ENCODE measurements around the gene EXOC6B.
"Not testable (repeated sequence)": the region's sequence is repeated elsewhere in the genome, so short reads cannot be mapped to it uniquely, and the experiment has no call there.

Gene EXOC6B

GRCh38 chr2:72682061-72682460 is 143.8 kb downstream of the EXOC6B start:
- DNase-seq (ENCODE audit: low read depth in 3 of 3), result no peak

GRCh38 chr2:72681016-72681995 is 144.5 kb downstream of the EXOC6B start:
- DNase-seq (ENCODE audit: low read depth in 3 of 3), result no peak

GRCh38 chr2:72678024-72678423 is 147.8 kb downstream of the EXOC6B start:
- no peak for DNase-seq (ENCODE audit: low read depth in 3 of 3)

- DNase-seq (ENCODE audit: low read depth in 3 of 3), result no peak
These were observed 149.3 kb downstream of the EXOC6B start for GRCh38 chr2:72676341-72677025.

GRCh38 chr2:72674982-72675915 is 150.6 kb downstream of the EXOC6B start:
- no peak for DNase-seq (ENCODE audit: low read depth in 3 of 3)

GRCh38 chr2:72673279-72673678 is 152.6 kb downstream of the EXOC6B start:
- DNase-seq (ENCODE audit: low read depth in 3 of 3), result no peak

- no peak for DNase-seq (ENCODE audit: low read depth in 3 of 3)
These were observed 156.7 kb downstream of the EXOC6B start for GRCh38 chr2:72669121-72669520.

GRCh38 chr2:72668647-72669046 is 157.2 kb downstream of the EXOC6B start:
- DNase-seq (ENCODE audit: low read depth in 3 of 3), result no peak

- DNase-seq (ENCODE audit: low read depth in 3 of 3), result no peak
These were observed 160.4 kb downstream of the EXOC6B start for GRCh38 chr2:72665448-72665847.

GRCh38 chr2:72661985-72662384 is 163.8 kb downstream of the EXOC6B start:
- DNase-seq (ENCODE audit: low read depth in 3 of 3), result no peak

GRCh38 chr2:72649810-72650209 is 176.0 kb downstream of the EXOC6B start:
- DNase-seq (ENCODE audit: low read depth in 3 of 3), result no peak

- DNase-seq (ENCODE audit: low read depth in 3 of 3), result not testable (repeated sequence)
These were observed 184.6 kb downstream of the EXOC6B start for GRCh38 chr2:72641221-72641620.

- DNase-seq (ENCODE audit: low read depth in 3 of 3), result no peak
These were observed 187.1 kb downstream of the EXOC6B start for GRCh38 chr2:72638600-72639211.

GRCh38 chr2:72636210-72636609 is 189.6 kb downstream of the EXOC6B start:
- no peak for DNase-seq (ENCODE audit: low read depth in 3 of 3)

- no peak for DNase-seq (ENCODE audit: low read depth in 3 of 3)
These were observed 195.1 kb downstream of the EXOC6B start for GRCh38 chr2:72630767-72631166.

GRCh38 chr2:72629062-72629461 is 196.8 kb downstream of the EXOC6B start:
- DNase-seq (ENCODE audit: low read depth in 3 of 3), result no peak

GRCh38 chr2:72627083-72627482 is 198.8 kb downstream of the EXOC6B start:
- DNase-seq (ENCODE audit: low read depth in 3 of 3), result no peak

GRCh38 chr2:72625366-72625765 is 200.5 kb downstream of the EXOC6B start:
- DNase-seq (ENCODE audit: low read depth in 3 of 3), result no peak

- no peak for DNase-seq (ENCODE audit: low read depth in 3 of 3)
These were observed 202.4 kb downstream of the EXOC6B start for GRCh38 chr2:72623481-72623880.

GRCh38 chr2:72619626-72620025 is 206.2 kb downstream of the EXOC6B start:
- no peak for DNase-seq (ENCODE audit: low read depth in 3 of 3)

- DNase-seq (ENCODE audit: low read depth in 3 of 3), result no peak
These were observed 211.9 kb downstream of the EXOC6B start for GRCh38 chr2:72613931-72614330.
